ENCODE data around the gene MIEF1.
"Not testable (repeated sequence)": the region's sequence is repeated elsewhere in the genome, so short reads cannot be mapped to it uniquely, and the experiment has no call there.

MIEF1 gene

GRCh38 chr22:39513791-39514190 lies 11.7 kb downstream of the MIEF1 start:
- no peak for DNase-seq (ENCODE audit: low read depth)

GRCh38 chr22:39514373-39514973 lies 12.4 kb downstream of the MIEF1 start:
- no peak for DNase-seq (ENCODE audit: low read depth)

GRCh38 chr22:39515266-39516050 lies 13.4 kb downstream of the MIEF1 start:
- DNase-seq (ENCODE audit: low read depth), result no peak

GRCh38 chr22:39517470-39517869 lies 15.4 kb downstream of the MIEF1 start:
- DNase-seq (ENCODE audit: low read depth), result no peak

- DNase-seq (ENCODE audit: low read depth), result no peak
These were observed 16.2 kb downstream of the MIEF1 start for GRCh38 chr22:39518144-39518786.

- no peak for DNase-seq (ENCODE audit: low read depth)
These were observed 17.0 kb downstream of the MIEF1 start for GRCh38 chr22:39518996-39519680.

GRCh38 chr22:39519681-39520225 lies 17.7 kb downstream of the MIEF1 start:
- no peak for DNase-seq (ENCODE audit: low read depth)

GRCh38 chr22:39520226-39521105 lies 18.4 kb downstream of the MIEF1 start, which contains the start of gene ATF4:
Gene ATF4 (plus strand): TSS chr22:39520562. CDS start chr22:39521446, 884 bp downstream.
- DNase-seq (ENCODE audit: low read depth), result peak; percentile 96

- not testable (repeated sequence) for DNase-seq (ENCODE audit: low read depth)
These were observed 19.2 kb downstream of the MIEF1 start for GRCh38 chr22:39521106-39521885.

- DNase-seq (ENCODE audit: low read depth), result not testable (repeated sequence)
These were observed 20.0 kb downstream of the MIEF1 start for GRCh38 chr22:39522091-39522490.

- no peak for DNase-seq (ENCODE audit: low read depth)
These were observed 20.6 kb downstream of the MIEF1 start for GRCh38 chr22:39522567-39523300.

- no peak for DNase-seq (ENCODE audit: low read depth)
These were observed 22.1 kb downstream of the MIEF1 start for GRCh38 chr22:39524089-39524752.

GRCh38 chr22:39524753-39525657 lies 22.9 kb downstream of the MIEF1 start:
- DNase-seq (ENCODE audit: low read depth), result no peak

- no peak for DNase-seq (ENCODE audit: low read depth)
These were observed 23.5 kb downstream of the MIEF1 start for GRCh38 chr22:39525658-39525975.

GRCh38 chr22:39526736-39527171 lies 24.7 kb downstream of the MIEF1 start:
- DNase-seq (ENCODE audit: low read depth), result no peak

GRCh38 chr22:39527481-39527961 lies 25.4 kb downstream of the MIEF1 start:
- no peak for DNase-seq (ENCODE audit: low read depth)

- DNase-seq (ENCODE audit: low read depth), result no peak
These were observed 26.1 kb downstream of the MIEF1 start for GRCh38 chr22:39528080-39528661.
